Prostate gland (tissue), 2 donors: Measurements from ENCODE around the gene ZNF248. TPM values are rescaled to one million over a fixed set of nuclear protein-coding genes. Genes with fewer than 3 reads are reported as not detected.

Experiments used
- DNase-seq: peaks from one replicate; pipeline ENCODE4 v3.0.0-alpha.2; 2019; ENCODE audit warnings: low spot score
- H3K27ac ChIP-seq, 2 donors: fragments of 200-600 bp; sonication (generic); 2 replicates each; pipeline ENCODE4 v1.5.1; 2017 to 2019
- H3K27me3 ChIP-seq: fragments of 200-600 bp; sonication (generic); replicated peaks from 2 replicates; pipeline ENCODE4 v1.5.1; 2019; ENCODE audit not compliant: insufficient read depth
- H3K36me3 ChIP-seq, 2 donors: fragments of 200-600 bp; sonication (generic); 1 replicate in 1 of 2; 2 replicates in 1 of 2; pipeline versions ENCODE4 v1.5.1 to v1.8.1; 2017 to 2019
- H3K4me1 ChIP-seq: fragments of 200-600 bp; sonication (generic); replicated peaks from 2 replicates; pipeline ENCODE4 v1.5.1; 2019
- H3K4me3 ChIP-seq, 2 donors: fragments of 200-600 bp; sonication (generic); 2 replicates each; pipeline ENCODE4 v1.5.1; 2017 to 2019
- H3K9me3 ChIP-seq: fragments of 200-600 bp; sonication (generic); 2 replicates; pipeline ENCODE4 v1.5.1; 2017
- POLR2A ChIP-seq: fragments of 450-650 bp; IDR thresholded peaks from one replicate; pipeline ENCODE4 v1.6.1; 2016; ENCODE audit warnings: antibody characterized with exemption, mild to moderate bottlenecking
- POLR2AphosphoS5 ChIP-seq: sonication (generic); formaldehyde crosslinking; IDR thresholded peaks from one replicate; pipeline ENCODE4 v1.6.1; 2017; ENCODE audit warnings: antibody characterized with exemption
- WGBS: methylation state at CpG from one replicate; pipeline ENCODE4 v1.1.5; 2018; 5-methylcytosine and 5-hydroxymethylcytosine counted together
- intact Hi-C: fragments of 100-400 bp; cut with DNase I; formaldehyde crosslinking; loops from one replicate; pipeline ENCODE4 v1.14.2; 2022
- total RNA-seq, 2 donors: library from RNA; depleted of rRNA; stranded (reverse); fragments of >200 nt; gene quantifications; one replicate each; pipeline ENCODE4 v1.1.0, GENCODE V29; 2016
- TF ChIP-seq, protein P1 (sequence below), 4 experiments: fragments of 200-600 bp in 2 of 4; fragments of 450-650 bp in 2 of 4; sonication (generic) in 2 of 4; IDR thresholded peaks; 1 replicate in 3 of 4; 2 replicates in 1 of 4; pipeline ENCODE4 v1.5.1; 2016 to 2019; ENCODE audit warnings: antibody characterized with exemption in 4 of 4, mild to moderate bottlenecking in 2 of 4, moderate library complexity in 2 of 4

The ZNF248 gene
- total RNA-seq, 2 donors from 2014 or later: 12.3 to 18.2 TPM

DNA sequence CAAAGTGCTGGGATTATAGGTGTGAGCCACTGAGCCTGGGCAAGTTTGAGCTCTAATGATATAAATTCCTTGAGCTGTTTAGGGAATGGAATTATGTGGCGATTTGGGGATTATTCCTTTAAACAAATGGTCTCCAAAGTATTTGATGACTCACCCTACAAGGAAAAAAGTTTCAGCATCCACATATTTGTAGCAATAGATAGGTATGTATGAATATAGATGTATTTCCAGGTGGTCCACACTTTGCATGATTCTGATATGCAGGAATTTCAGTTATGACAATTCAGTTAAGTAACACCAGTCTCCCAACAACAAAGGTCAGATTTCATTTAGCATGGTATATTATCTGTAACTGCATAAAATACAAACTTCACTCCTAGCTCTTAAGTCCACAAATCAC, 92.2 kb downstream of the ZNF248 start:
- TF ChIP-seq POLR2A (no peak), POLR2AphosphoS5 (no peak)
- TF ChIP-seq, protein P1, sequence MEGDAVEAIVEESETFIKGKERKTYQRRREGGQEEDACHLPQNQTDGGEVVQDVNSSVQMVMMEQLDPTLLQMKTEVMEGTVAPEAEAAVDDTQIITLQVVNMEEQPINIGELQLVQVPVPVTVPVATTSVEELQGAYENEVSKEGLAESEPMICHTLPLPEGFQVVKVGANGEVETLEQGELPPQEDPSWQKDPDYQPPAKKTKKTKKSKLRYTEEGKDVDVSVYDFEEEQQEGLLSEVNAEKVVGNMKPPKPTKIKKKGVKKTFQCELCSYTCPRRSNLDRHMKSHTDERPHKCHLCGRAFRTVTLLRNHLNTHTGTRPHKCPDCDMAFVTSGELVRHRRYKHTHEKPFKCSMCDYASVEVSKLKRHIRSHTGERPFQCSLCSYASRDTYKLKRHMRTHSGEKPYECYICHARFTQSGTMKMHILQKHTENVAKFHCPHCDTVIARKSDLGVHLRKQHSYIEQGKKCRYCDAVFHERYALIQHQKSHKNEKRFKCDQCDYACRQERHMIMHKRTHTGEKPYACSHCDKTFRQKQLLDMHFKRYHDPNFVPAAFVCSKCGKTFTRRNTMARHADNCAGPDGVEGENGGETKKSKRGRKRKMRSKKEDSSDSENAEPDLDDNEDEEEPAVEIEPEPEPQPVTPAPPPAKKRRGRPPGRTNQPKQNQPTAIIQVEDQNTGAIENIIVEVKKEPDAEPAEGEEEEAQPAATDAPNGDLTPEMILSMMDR (IDR thresholded peaks at IDR 0.05): no peak
- H3K27ac ChIP-seq: no peak overlapping the region
- no peak overlapping the region for H3K4me3 ChIP-seq
- H3K9me3 ChIP-seq: no peaks in the 10 kb centered on the region
- no peaks in the 10 kb centered on the region for H3K27me3 ChIP-seq
- intact Hi-C loops: no loop called here
- DNase-seq: no peak
- no peaks in the 10 kb centered on the region for H3K36me3 ChIP-seq
- WGBS: 69% methylated on average over 1 of the region's 1 CpG
- H3K4me1 ChIP-seq: no peaks in the 10 kb centered on the region

DNA sequence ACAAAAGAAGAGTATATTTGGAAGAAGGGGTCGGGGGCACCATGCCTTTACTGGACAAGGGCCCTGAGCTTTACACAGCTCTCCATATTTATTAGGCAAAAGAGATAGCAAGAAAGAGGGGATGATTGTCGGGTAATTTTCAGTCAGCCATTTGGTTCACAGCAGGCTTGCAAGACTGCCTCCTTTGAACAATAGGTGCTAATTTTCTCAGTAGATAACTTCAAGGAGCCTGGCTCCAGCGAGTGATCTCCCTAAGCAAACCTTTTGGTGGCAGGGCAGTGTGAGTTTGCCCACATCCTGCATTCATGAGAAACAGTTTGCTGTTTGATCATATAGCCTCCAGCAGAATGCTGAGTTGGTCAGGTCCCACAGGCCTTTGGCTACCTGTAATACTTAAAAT, 94.3 kb downstream of the ZNF248 start:
- Histone ChIP-seq H3K36me3 (no peaks in the 10 kb centered on the region), H3K4me1 (no peaks in the 10 kb centered on the region), H3K9me3 (no peaks in the 10 kb centered on the region), H3K27me3 (no peaks in the 10 kb centered on the region), H3K27ac (no peak overlapping the region), H3K4me3 (no peak overlapping the region)
- WGBS: 67% methylated on average over 3 of the region's 3 CpGs
- intact Hi-C loops: no loop called here
- TF ChIP-seq, protein P1 (IDR thresholded peaks at IDR 0.05): no peak
- TF ChIP-seq POLR2AphosphoS5 (no peak), POLR2A (no peak)
- no peak for DNase-seq

DNA sequence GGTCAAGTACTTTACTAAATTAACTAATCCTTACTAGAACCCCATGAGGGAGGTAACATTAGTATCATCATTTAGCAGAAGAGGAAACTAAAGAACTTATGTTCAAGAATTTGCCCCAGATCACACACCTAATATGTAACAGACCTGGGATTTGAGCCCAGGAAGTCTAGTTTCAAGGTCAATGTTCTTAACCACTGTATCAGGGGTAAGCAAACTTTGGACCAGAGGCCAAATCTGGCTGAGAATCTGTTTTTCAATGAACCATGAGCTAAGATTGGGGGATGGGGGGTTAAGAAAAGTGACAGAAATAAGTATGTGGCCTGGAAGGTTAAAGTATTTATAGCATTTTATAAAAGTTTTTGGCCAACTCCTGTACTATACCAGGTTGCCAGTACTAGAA, 95.1 kb downstream of the ZNF248 start:
- H3K36me3 ChIP-seq: no peaks in the 10 kb centered on the region
- no peak overlapping the region for H3K27ac ChIP-seq
- intact Hi-C loops: no loop called here
- no peak for DNase-seq
- no peaks in the 10 kb centered on the region for H3K9me3 ChIP-seq
- no peaks in the 10 kb centered on the region for H3K4me1 ChIP-seq
- TF ChIP-seq POLR2AphosphoS5: no peak
- no peak for TF ChIP-seq POLR2A
- TF ChIP-seq, protein P1 (IDR thresholded peaks at IDR 0.05): no peak
- no peak overlapping the region for H3K4me3 ChIP-seq
- H3K27me3 ChIP-seq: no peaks in the 10 kb centered on the region

DNA sequence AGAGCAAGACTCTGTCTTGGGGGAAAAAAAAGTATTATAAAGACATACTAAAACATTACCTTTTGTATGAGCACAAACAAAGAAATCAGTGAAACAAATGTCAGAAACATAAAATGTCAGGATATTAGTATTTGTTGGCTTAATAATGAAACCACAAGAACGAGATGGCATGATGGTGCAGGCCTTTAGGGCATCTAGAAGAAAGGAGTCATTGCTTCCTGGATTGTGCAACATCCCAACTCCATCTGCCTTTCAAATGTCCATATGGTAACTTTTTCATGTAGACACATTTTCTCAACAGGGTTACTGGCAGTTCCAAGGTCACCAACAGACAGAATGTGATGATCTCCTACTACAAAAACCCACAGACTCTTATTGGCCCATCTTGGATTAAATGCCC, 96.6 kb downstream of the ZNF248 start:
- no peak overlapping the region for H3K27ac ChIP-seq
- 15% methylated on average over 1 of the region's 1 CpG for WGBS
- no peaks in the 10 kb centered on the region for H3K27me3 ChIP-seq
- no peaks in the 10 kb centered on the region for H3K9me3 ChIP-seq
- no peak for DNase-seq
- intact Hi-C loops: no loop called here
- no peak for TF ChIP-seq POLR2A
- TF ChIP-seq, protein P1 (IDR thresholded peaks at IDR 0.05): no peak
- H3K36me3 ChIP-seq: no peaks in the 10 kb centered on the region
- H3K4me3 ChIP-seq: no peak overlapping the region
- H3K4me1 ChIP-seq: no peaks in the 10 kb centered on the region

DNA sequence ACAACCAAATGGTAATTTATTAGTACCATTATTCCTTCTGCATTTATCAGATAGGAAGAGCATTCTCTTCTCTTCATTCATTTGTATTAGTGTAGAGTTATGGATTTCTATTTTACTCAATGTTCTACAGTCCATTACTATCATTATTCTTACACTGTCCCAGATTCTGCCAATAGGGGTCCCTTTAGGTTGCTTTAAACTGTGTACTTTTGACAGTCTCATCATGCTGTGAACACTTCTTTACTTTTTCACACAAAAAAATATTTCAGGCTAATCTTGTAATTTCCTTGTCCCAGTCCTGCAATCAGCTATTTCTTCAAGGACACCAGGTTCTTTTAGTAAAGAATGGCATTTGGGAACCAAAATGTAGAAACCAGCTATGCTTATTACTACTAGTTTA, 99.3 kb downstream of the ZNF248 start:
- H3K4me3 ChIP-seq: no peak overlapping the region
- no peak for DNase-seq
- no peak overlapping the region for H3K27ac ChIP-seq
- no peaks in the 10 kb centered on the region for H3K4me1 ChIP-seq
- H3K27me3 ChIP-seq: no peaks in the 10 kb centered on the region
- no peaks in the 10 kb centered on the region for H3K36me3 ChIP-seq
- intact Hi-C loops: no loop called here
- H3K9me3 ChIP-seq: no peaks in the 10 kb centered on the region
- TF ChIP-seq, protein P1 (IDR thresholded peaks at IDR 0.05): no peak
- TF ChIP-seq POLR2AphosphoS5 (no peak), POLR2A (no peak)
